ENCODE data around the gene GPRC5C.

GPRC5C gene

DNA sequence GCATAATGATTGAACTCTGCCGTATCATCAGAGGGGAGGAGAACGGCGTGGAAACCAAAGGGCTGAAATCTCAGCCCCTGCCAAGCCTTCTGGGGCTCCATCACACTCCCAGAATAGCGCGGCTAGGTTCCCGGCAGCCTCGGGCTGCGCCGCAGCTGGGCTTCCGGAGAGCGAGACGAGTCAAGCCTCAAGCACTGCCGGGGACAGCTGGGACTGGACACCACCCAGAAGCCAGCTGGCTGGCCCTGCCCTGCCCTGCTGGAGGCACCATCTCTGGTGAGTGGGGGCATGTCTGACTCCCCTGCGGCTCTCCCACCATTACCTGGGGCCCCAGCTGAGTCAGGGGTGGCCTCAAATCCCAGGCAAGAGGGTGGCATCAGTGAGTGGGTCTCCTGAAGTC lies 7.2 kb upstream of the GPRC5C start:
- in situ Hi-C loops (cut with MboI; ENCODE audit: low sequenced_read_pairs, unreplicated experiment): no loop called here
- TF ChIP-seq, protein P1, sequence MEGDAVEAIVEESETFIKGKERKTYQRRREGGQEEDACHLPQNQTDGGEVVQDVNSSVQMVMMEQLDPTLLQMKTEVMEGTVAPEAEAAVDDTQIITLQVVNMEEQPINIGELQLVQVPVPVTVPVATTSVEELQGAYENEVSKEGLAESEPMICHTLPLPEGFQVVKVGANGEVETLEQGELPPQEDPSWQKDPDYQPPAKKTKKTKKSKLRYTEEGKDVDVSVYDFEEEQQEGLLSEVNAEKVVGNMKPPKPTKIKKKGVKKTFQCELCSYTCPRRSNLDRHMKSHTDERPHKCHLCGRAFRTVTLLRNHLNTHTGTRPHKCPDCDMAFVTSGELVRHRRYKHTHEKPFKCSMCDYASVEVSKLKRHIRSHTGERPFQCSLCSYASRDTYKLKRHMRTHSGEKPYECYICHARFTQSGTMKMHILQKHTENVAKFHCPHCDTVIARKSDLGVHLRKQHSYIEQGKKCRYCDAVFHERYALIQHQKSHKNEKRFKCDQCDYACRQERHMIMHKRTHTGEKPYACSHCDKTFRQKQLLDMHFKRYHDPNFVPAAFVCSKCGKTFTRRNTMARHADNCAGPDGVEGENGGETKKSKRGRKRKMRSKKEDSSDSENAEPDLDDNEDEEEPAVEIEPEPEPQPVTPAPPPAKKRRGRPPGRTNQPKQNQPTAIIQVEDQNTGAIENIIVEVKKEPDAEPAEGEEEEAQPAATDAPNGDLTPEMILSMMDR (IDR thresholded peaks at IDR 0.05; ENCODE audit: borderline replicate concordance, control extremely low read depth, extremely low read depth, insufficient read depth, missing control alignments): no peak

GRCh38 chr17:74426551-74427047 lies 5.3 kb upstream of the GPRC5C start:
- TF ChIP-seq, protein P1 (IDR thresholded peaks at IDR 0.05; ENCODE audit: borderline replicate concordance, control extremely low read depth, extremely low read depth, insufficient read depth, missing control alignments): no peak
- no peak for DNase-seq (ENCODE audit: low spot score)
- in situ Hi-C loops (cut with MboI; ENCODE audit: low sequenced_read_pairs, unreplicated experiment): no loop called here

More for the DNA sequence above, 7.2 kb upstream of the GPRC5C start:
- DNase-seq (ENCODE audit: low spot score): no peak

DNA sequence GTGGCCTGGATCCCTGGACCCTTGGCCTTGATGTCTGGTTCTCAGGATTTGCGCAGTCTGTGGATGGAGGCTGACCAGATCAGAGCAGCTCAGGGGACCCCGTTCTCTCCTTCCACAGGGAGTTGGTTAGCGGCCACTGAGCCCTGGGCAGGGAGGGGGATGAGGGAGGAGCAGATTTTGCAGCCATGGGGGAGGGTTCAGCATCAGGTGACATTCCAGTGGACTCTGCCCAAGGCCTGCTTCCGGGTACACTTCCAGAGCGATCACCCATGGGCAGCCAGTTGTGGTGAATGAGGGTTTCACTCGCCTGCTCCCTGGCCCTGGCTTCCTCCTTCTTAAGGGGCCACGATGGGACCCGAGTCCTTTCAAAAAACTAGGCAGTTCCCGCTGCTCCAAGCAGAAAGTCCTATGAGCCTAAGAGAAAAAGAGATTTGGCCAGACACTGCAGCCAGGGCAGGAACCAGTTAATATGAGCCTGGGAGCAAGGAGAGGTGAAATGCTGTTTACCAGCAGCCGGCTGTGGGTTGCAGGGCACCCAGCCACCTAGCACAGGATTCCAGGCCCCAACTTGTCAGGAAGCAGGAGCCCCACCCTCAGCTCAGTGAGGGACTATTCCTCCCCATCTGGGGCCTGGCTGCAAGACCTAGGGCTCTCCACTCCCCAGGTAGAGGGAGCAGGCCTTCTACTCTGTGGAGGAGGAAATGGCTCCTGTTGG lies 4.7 kb upstream of the GPRC5C start:
- in situ Hi-C loops (cut with MboI; ENCODE audit: low sequenced_read_pairs, unreplicated experiment): no loop called here
- DNase-seq (ENCODE audit: low spot score): no peak
- TF ChIP-seq, protein P1 (IDR thresholded peaks at IDR 0.05; ENCODE audit: borderline replicate concordance, control extremely low read depth, extremely low read depth, insufficient read depth, missing control alignments): no peak

DNA sequence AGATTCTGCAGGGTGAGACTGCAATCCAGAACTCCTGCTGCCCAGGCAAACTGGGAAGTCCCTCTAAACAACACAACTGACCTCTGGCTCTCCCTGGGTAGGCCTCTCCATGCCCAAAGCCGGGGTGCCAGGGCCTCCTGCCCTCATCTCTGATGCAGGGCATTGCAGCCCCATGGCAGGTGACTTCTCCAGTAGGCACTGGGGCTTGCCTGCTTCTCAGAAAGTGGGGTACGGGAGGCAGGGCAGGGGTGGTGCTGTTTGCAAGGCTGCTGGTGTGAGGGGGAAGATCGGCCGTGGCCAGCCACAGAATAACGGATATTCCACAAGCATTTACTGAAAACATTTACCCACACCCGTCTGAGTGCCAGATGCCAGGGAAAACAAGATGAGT lies 4.1 kb upstream of the GPRC5C start:
- DNase-seq (ENCODE audit: low spot score): no peak
- in situ Hi-C loops (cut with MboI; ENCODE audit: low sequenced_read_pairs, unreplicated experiment): no loop called here

DNA sequence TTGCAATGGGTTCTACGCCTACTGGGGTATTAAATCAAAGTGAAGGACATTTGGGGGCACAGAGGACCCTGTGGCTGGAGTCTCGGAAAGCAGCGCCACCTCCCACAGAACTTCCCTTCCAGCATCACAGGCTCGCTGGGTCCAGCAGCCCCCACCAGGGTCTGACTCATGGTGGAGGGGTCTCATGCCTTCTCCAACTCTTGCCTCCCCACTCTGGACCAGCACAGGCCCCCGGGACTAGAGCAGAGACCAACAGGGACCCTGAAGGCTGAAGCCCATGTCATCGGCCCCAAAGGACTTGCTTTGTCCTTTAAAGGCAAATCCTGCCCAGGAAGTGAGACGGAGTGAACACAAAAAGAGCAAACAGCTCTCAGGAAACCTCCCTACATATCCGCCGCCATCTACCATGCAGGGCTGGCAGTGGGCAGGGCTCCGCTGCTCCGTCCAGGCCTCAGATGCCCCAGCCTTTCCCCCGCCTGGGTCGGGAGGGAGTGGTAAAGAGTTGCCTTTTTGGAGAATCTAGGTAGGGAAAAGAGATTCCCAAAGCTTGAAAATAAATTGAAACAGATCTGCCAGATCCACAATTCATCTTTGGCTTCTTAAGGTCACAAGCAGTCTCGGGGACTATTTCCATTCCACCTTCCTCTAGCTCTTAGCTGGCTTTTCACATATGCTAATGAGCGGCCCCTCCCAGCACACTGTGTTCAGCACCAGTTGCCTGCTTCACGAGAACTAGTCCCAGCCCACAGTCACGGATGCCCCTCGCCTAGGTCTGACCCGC lies 2.1 kb upstream of the GPRC5C start:
- no peak for DNase-seq (ENCODE audit: low spot score)
- TF ChIP-seq, protein P1 (IDR thresholded peaks at IDR 0.05; ENCODE audit: borderline replicate concordance, control extremely low read depth, extremely low read depth, insufficient read depth, missing control alignments): no peak
- in situ Hi-C loops (cut with MboI; ENCODE audit: low sequenced_read_pairs, unreplicated experiment): no loop called here

More for the DNA sequence above, 4.1 kb upstream of the GPRC5C start:
- TF ChIP-seq, protein P1 (IDR thresholded peaks at IDR 0.05; ENCODE audit: borderline replicate concordance, control extremely low read depth, extremely low read depth, insufficient read depth, missing control alignments): no peak

- TF ChIP-seq, protein P1 (IDR thresholded peaks at IDR 0.05; ENCODE audit: borderline replicate concordance, control extremely low read depth, extremely low read depth, insufficient read depth, missing control alignments): no peak
- no peak for DNase-seq (ENCODE audit: low spot score)
- in situ Hi-C loops (cut with MboI; ENCODE audit: low sequenced_read_pairs, unreplicated experiment): no loop called here
Measured at GRCh38 chr17:74430385-74430705, 1.5 kb upstream of the GPRC5C start.

Data from GM13976 (cell line).